SJCRH30 (cell line): ENCODE measurements around the gene CFAP45. TPM values are rescaled to one million over a fixed set of nuclear protein-coding genes. Genes with fewer than 3 reads are reported as not detected.

Source experiments
- DNase-seq, 2 experiments: peaks; one replicate each; pipeline ENCODE4 v3.0.0-alpha.2; 2015 to 2020
- H3K27ac ChIP-seq: fragments of 250-450 bp; sonication (Bioruptor Pico); 2 replicates; pipeline ENCODE4 v1.5.1; 2020; ENCODE audit warnings: mild to moderate bottlenecking, moderate library complexity
- H3K27me3 ChIP-seq: fragments of 250-450 bp; sonication (Bioruptor Pico); 2 replicates; pipeline ENCODE4 v1.5.1; 2020; ENCODE audit warnings: mild to moderate bottlenecking, moderate library complexity
- H3K36me3 ChIP-seq: fragments of 250-450 bp; sonication (Bioruptor Pico); 2 replicates; pipeline ENCODE4 v1.5.1; 2020; ENCODE audit warnings: mild to moderate bottlenecking, moderate library complexity
- H3K4me1 ChIP-seq: fragments of 250-450 bp; sonication (Bioruptor Pico); 2 replicates; pipeline ENCODE4 v1.5.1; 2020; ENCODE audit warnings: mild to moderate bottlenecking, moderate library complexity
- H3K4me3 ChIP-seq: fragments of 250-450 bp; sonication (Bioruptor Pico); 2 replicates; pipeline ENCODE4 v1.5.1; 2020; ENCODE audit warnings: mild to moderate bottlenecking, moderate library complexity
- H3K9me3 ChIP-seq: fragments of 250-450 bp; sonication (Bioruptor Pico); replicated peaks from 2 replicates; pipeline ENCODE4 v1.5.1; 2020; ENCODE audit warnings: mild to moderate bottlenecking, moderate library complexity
- total RNA-seq: library from RNA; depleted of rRNA; stranded (reverse); fragments of >200 nt; shearing (Covaris generic); gene quantifications from 2 replicates; pipeline ENCODE4 v1.2.3, GENCODE V29; 2014

Gene CFAP45
- total RNA-seq, 1 experiment from 2014 or later, result 0.42 TPM

DNA sequence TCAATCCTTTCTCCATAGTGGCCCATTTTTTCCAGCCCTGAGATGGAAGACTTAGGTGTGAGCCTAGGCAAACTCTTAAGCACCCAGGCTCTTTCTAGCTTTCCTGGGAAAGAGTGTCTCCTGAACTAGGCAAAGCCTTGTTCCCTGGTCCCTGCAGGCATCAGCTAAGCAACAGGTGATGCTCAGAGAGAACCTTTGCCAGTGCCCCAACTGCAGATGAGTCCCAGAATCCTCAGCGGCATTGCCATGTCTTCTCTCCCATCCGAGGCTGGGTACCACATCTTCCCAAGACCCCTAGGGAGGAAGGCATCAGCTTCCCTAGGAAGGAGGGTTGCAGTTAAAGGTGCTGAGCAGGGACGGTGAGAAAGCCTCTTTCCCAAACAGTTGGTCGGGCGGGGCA, 29.3 kb downstream of the CFAP45 start:
- DNase-seq, result no peak
- no peaks in the 10 kb centered on the region for H3K4me1 ChIP-seq
- H3K36me3 ChIP-seq, result no peaks in the 10 kb centered on the region
- peaks cover 5% of the 10 kb centered on the region; the same call in 1 of the 2 replicates for H3K27me3 ChIP-seq
- no peak overlapping the region for H3K4me3 ChIP-seq
- no peak overlapping the region for H3K27ac ChIP-seq
- no peaks in the 10 kb centered on the region for H3K9me3 ChIP-seq

DNA sequence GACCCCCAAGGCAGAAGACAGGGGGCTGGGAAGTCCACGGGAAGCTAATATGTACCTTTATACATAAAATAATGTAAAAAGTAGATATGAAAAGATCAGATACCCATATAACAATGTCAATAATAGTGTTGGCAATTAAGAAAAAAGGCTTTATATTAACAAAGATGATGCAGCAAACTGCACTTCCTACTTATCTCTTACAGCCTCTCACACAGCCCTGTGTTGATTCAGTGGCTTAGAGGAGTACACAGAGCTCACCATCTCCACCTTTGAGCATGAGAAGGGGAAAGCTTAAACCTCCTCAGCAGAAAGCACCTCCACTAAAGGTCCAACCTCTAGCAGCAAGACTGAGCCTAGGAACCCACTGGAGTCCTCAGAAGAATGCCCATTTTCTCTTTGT, 30.4 kb downstream of the CFAP45 start:
- Histone ChIP-seq H3K4me1 (no peaks in the 10 kb centered on the region), H3K4me3 (no peak overlapping the region), H3K36me3 (no peaks in the 10 kb centered on the region), H3K27me3 (peaks cover 2% of the 10 kb centered on the region; the same call in 1 of the 2 replicates), H3K27ac (no peak overlapping the region), H3K9me3 (no peaks in the 10 kb centered on the region)
- no peak for DNase-seq

DNA sequence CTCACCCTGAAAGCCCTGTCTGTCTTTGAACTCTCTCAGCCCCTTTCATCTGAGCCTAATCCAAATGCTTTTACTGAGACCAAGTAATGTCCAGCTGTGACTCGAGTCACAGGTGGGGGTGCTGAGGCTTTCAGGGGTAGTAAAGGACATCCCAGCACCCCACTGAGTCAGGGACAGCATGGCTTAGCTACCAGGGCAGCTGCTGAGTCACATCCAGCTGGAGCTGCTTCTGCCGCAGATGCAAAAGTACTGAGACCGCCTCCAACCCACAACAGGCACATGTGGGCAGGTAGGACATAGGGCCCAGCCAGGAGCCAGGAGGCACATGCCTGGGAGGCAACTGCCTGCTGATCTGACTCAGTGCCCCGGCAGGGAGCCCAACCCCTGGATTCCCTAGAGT, 30.8 kb downstream of the CFAP45 start:
- no peak for DNase-seq
- Histone ChIP-seq H3K27me3 (peaks cover 1% of the 10 kb centered on the region; the same call in 1 of the 2 replicates), H3K4me3 (no peak overlapping the region), H3K27ac (no peak overlapping the region), H3K36me3 (no peaks in the 10 kb centered on the region), H3K9me3 (no peaks in the 10 kb centered on the region), H3K4me1 (no peaks in the 10 kb centered on the region)

DNA sequence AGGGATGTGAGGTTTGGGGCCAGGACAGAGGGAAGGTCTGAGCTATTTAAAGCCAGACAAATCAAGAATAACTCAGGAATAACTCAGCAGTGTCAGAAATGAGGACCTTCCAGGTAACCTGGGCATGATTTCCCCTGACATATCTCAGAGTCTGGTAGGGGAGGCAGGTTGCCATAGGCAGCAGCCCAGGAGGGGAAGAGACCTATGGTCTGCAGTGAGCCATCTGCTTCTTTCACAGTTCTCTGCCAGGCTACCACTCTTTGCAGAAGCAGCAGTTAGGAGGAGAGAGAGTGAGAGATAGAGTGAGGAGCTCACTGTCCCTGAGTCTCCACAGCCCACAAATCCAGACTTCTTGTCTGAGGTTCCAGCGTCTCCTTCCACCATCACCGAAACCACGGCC, 31.2 kb downstream of the CFAP45 start:
- Histone ChIP-seq H3K27ac (no peak overlapping the region), H3K27me3 (peaks cover 5% of the 10 kb centered on the region; the same call in 1 of the 2 replicates), H3K4me1 (no peaks in the 10 kb centered on the region), H3K9me3 (no peaks in the 10 kb centered on the region), H3K36me3 (no peaks in the 10 kb centered on the region), H3K4me3 (no peak overlapping the region)
- DNase-seq, result no peak

DNA sequence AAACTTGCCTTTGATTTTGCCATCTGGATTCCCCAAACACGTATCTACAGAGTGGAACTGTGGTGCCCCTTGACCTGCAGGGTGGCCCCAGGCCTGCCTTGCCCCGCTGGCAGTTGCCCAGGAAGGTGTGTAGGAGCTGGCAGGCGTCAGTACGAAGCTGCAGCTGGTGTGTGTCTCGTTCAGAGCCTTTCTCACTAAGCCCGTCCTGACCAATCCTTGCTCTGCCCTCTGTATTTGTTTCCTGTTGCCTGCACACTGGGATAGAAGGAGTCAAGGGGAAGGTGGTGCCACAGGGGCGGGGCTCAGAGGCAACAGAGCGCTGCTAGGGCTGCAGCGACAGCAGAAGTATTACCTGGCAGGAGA, 32.3 kb downstream of the CFAP45 start:
- Histone ChIP-seq H3K4me3 (no peak overlapping the region), H3K9me3 (no peaks in the 10 kb centered on the region), H3K36me3 (no peaks in the 10 kb centered on the region), H3K27ac (no peak overlapping the region), H3K4me1 (no peaks in the 10 kb centered on the region), H3K27me3 (peaks cover 6% of the 10 kb centered on the region; the same call in 1 of the 2 replicates)
- DNase-seq, result peak in 1 of 2 experiments; percentile 20

DNA sequence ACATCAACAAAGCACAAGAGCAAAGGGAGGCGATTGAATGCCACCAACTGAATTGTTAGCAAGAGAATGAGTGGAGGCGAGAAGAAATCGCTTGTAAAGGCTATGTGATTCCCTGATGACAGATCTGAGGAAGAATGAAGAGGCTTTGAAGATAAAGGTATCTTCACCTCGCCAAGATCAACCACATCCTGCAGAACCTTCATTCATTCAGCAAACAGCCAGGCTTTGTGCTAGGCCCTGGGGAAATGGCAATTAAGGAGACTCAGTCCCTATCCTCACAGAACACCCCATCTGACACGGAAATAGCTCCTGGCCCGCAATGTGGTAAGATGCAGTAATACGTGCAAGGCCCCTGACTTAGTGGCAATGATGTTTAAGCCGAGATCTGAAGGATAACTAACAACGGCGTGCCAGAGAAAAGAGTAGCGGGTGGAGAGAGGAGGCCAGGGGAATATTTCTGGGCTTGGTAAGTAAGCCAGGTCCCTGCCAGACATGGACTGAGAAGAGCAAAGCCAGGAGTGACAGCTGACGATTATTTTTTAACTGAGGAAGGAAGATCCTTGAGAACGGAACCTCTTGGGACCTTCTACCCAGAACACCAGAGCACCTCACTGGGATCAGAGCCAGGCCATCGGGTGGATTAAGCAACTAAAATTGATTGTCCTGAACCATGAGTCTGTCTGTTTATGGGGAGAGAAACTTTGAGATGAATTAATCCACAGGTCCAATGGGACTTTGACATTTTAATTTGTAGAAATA, 32.9 kb downstream of the CFAP45 start:
- no peak overlapping the region for H3K4me3 ChIP-seq

DNA sequence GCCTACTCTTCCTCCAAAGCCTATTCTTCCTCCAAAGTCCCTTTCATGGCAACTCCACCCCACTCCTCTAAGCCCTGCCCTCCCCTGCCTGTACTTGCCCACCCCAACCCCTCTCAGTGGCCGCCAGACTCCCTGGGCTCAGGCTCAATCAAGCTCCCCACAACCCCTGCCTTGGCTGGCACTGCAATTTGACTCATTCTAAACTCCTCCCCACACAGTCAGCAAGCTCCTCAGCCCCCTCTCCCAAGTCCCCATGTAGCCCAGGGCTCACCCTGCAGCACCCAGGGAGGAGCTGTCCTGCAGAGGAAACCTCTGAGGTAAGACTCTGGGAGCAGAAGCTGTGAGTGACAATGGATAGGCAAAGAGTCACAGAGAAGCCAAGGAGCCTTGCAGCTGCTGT, 33.9 kb downstream of the CFAP45 start:
- no peaks in the 10 kb centered on the region for H3K9me3 ChIP-seq
- H3K36me3 ChIP-seq, result no peaks in the 10 kb centered on the region
- no peak overlapping the region for H3K4me3 ChIP-seq
- H3K27ac ChIP-seq, result no peak overlapping the region
- no peak for DNase-seq
- peaks cover 6% of the 10 kb centered on the region; the same call in 1 of the 2 replicates for H3K27me3 ChIP-seq
- no peaks in the 10 kb centered on the region for H3K4me1 ChIP-seq

More for the DNA sequence above, 32.9 kb downstream of the CFAP45 start:
- no peak for DNase-seq
- no peaks in the 10 kb centered on the region for H3K36me3 ChIP-seq
- H3K9me3 ChIP-seq, result no peaks in the 10 kb centered on the region
- H3K27ac ChIP-seq, result no peak overlapping the region
- no peaks in the 10 kb centered on the region for H3K4me1 ChIP-seq
- H3K27me3 ChIP-seq, result peaks cover 6% of the 10 kb centered on the region; the same call in 1 of the 2 replicates

DNA sequence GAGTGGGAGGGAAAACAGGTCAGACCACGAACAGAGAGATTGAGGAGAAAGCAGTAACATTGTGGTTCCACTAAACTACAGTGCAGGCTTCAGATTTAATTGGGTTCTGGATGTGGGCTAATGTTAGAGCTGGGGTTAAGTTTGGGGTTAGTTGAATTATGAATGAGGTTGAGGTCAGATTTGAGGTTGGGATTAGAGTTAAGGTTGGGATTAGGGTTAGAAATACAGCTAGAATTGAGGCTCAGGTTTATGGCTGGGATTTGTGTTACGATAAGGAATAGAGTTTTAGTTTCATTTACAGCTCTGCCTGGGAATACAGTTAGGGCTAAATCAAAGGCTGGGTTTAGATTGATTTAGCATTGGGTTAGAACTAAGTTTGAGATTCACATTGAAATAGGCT, 35.7 kb downstream of the CFAP45 start:
- Histone ChIP-seq H3K27ac (no peak overlapping the region), H3K4me3 (no peak overlapping the region), H3K4me1 (no peaks in the 10 kb centered on the region), H3K27me3 (peaks cover 6% of the 10 kb centered on the region; the same call in 1 of the 2 replicates), H3K36me3 (no peaks in the 10 kb centered on the region), H3K9me3 (no peaks in the 10 kb centered on the region)
- no peak for DNase-seq

DNA sequence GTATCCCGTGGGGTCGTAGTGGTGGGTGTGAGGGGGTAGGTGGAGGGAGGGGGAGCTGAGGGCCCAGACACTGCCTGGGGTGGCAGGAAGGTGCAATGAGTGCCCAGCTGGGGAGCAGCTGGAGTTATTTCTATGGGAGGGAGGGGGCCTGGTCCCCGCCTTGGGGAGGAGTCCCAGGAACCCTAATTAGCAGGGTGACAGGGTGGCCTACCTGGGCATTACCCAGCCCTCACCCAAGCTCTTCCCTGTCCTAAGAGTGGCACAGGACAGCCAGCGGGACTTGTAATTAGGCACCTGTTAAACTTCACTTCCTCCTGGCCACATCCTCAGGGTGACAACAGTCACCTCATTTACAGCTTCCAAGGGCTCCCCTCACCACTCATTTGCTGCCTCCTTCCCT, 37.4 kb downstream of the CFAP45 start, which contains the start of gene VSIG8:
Gene VSIG8, minus strand, starts transcription at position 101 of the 400 bp plus-strand sequence. CDS start 136 bp downstream, outside the sequence.
- no peaks in the 10 kb centered on the region for H3K4me1 ChIP-seq
- H3K27me3 ChIP-seq, result peaks cover 6% of the 10 kb centered on the region; the same call in 1 of the 2 replicates
- H3K36me3 ChIP-seq, result no peaks in the 10 kb centered on the region
- no peak within 1 kb of the TSS for H3K4me3 ChIP-seq
- H3K27ac ChIP-seq, result no peak within 1 kb of the TSS
- no peaks in the 10 kb centered on the region for H3K9me3 ChIP-seq
- DNase-seq, result no peak

DNA sequence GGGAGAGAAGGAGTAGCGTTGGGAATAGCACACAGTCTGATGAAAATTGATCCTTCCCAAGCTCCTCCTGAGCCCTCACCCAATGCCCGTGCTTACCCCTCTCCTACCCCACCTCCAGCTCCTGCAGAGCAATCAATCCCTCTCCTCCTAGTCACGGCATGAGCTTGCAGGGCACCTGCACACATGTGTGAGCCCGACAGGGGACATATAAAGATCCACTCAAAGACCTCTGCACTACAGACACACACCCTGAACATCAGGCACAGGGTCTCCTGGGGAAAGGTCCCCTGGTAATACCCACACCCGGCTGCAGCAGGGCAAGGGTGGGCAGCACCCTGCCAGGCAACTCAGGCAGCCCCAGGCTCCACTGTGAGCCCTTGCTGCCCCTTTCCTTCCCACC, 37.9 kb downstream of the CFAP45 start:
- peaks cover 6% of the 10 kb centered on the region; the same call in 1 of the 2 replicates for H3K27me3 ChIP-seq
- DNase-seq, result no peak

DNA sequence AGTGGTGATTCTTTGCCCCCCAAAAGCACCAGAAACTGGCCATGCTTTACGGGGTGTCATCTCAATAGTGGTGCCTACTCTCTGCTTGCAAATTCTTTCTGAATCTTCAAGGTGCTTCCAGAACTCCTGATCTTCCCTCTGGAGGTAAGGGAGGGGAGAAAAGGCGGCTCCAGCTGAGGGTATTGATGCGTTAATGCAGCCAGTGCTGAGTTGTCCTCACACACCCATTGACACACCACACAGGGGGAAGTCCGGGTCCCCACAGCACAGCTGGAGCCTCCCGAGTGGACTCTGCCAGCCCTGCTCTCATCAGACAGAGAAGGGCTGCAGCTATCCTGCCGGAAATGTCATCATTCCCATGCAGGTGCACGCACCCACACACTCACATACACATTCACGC, 38.7 kb downstream of the CFAP45 start:
- H3K9me3 ChIP-seq, result no peaks in the 10 kb centered on the region

More for the DNA sequence above, 37.9 kb downstream of the CFAP45 start:
- no peak overlapping the region for H3K4me3 ChIP-seq
- no peaks in the 10 kb centered on the region for H3K9me3 ChIP-seq
- H3K4me1 ChIP-seq, result no peaks in the 10 kb centered on the region
- no peak overlapping the region for H3K27ac ChIP-seq
- no peaks in the 10 kb centered on the region for H3K36me3 ChIP-seq

DNA sequence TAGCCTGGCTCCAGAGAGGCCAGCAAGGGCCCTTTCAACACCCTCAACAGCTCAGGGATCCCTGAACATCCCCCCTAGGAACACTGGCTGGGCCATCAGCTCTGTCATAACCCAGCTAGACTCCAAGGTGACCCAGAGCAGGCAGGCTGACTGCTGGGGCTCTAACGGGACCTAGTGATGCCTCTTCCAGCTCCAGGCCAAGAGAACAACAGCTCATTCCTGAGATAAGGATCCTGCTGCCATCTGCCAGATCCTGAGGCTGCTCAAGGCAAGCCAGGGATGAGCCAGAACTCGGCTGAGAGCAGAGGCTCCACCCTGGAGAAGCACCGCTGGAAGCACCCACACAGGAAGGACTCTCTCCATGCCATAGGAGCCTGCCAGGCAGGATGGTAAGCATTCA, 39.5 kb downstream of the CFAP45 start:
- Histone ChIP-seq H3K27ac (no peak overlapping the region), H3K4me1 (no peaks in the 10 kb centered on the region), H3K4me3 (no peak overlapping the region), H3K36me3 (no peaks in the 10 kb centered on the region), H3K9me3 (no peaks in the 10 kb centered on the region), H3K27me3 (0 out of 2 replicates have a peak, but pooled peaks cover 6% of the 10 kb centered on the region)
- no peak for DNase-seq

More for the DNA sequence above, 38.7 kb downstream of the CFAP45 start:
- Histone ChIP-seq H3K27me3 (0 out of 2 replicates have a peak, but pooled peaks cover 6% of the 10 kb centered on the region), H3K36me3 (no peaks in the 10 kb centered on the region), H3K4me1 (no peaks in the 10 kb centered on the region), H3K4me3 (no peak overlapping the region), H3K27ac (no peak overlapping the region)
- DNase-seq, result no peak

DNA sequence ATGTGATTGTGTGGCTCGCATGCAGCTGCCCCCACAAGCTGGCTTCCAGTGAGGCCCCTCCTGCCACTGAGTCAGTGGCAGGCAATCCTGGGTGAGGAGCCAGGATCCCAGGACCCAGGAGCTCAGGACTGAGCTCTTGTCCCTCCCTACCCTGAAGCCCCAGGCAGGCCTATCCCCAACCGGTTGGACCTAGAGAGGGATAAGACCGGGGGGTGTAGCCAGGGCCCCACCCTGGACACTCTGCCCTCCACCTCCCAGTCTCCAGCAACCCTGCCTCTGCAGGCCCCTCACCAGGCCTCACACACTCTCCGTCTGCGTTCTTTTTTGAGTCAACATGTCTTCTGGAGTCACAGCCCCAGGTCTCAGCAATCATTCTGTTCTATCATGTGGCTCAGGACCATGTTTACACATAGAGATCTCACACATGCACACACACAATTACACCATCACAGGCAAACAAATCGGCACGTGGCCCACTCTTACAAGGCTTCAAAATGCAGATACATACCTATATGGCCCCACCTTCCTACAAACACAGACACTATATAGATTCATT, 40.1 kb downstream of the CFAP45 start:
- Histone ChIP-seq H3K36me3 (no peaks in the 10 kb centered on the region), H3K4me1 (no peaks in the 10 kb centered on the region), H3K27me3 (0 out of 2 replicates have a peak, but pooled peaks cover 6% of the 10 kb centered on the region), H3K27ac (no peak overlapping the region), H3K4me3 (no peak overlapping the region), H3K9me3 (no peaks in the 10 kb centered on the region)
- DNase-seq, result no peak

DNA sequence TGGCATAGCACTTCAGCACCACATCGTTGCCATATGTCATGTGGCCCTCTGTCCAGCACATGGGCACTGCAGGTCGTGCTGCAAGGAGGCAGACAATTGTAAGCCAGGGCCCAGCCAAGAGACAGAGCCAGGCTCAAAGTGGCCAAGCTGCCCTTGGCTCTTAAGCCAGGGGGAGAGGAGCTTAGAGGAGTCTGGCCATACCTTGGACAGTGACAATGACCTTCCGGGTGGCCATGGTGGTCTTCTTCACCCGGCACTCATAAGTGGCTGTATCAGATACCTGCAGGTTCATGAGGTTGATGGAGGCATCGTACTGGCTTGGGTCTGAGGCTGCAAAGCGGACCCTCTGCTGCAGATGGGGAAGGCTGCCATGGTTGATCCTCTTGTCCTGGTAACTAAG, 42.1 kb downstream of the CFAP45 start:
- Histone ChIP-seq H3K4me3 (no peak overlapping the region), H3K36me3 (no peaks in the 10 kb centered on the region), H3K9me3 (no peaks in the 10 kb centered on the region), H3K27ac (no peak overlapping the region), H3K4me1 (no peaks in the 10 kb centered on the region), H3K27me3 (no peaks in the 10 kb centered on the region)
- DNase-seq, result no peak

DNA sequence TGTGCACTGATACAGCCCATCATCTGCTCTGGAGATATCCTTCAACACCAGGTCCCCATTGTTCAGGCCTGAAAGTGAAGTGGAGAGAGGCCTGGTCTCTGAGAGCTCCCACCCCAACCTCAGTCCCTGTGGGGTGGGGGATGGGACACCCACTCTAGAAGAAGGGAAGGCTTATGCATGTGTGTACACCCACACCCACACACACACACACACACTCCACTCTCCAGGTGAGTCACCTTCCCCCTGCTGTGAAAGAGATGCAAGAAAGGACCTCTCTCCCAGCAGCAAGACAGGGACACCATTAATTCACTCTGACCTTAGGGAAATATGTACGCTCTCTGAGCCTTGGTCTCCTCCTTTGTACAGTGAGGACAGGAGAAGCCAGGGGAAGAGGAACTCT, 43.4 kb downstream of the CFAP45 start:
- no peaks in the 10 kb centered on the region for H3K9me3 ChIP-seq
- H3K4me3 ChIP-seq, result no peak overlapping the region
- no peaks in the 10 kb centered on the region for H3K36me3 ChIP-seq
- H3K27ac ChIP-seq, result no peak overlapping the region
- H3K27me3 ChIP-seq, result no peaks in the 10 kb centered on the region
- no peaks in the 10 kb centered on the region for H3K4me1 ChIP-seq
- no peak for DNase-seq
